SW480 (cell line): ENCODE data around the gene KRTAP5-4.
"Not testable (repeated sequence)": the region's sequence is repeated elsewhere in the genome, so short reads cannot be mapped to it uniquely, and the experiment has no call there.

ENCODE experiments used
- DNase-seq: peaks from one replicate; pipeline ENCODE4 v3.0.0-alpha.2; 2016; ENCODE audit warnings: low spot score

KRTAP5-4 gene

DNA sequence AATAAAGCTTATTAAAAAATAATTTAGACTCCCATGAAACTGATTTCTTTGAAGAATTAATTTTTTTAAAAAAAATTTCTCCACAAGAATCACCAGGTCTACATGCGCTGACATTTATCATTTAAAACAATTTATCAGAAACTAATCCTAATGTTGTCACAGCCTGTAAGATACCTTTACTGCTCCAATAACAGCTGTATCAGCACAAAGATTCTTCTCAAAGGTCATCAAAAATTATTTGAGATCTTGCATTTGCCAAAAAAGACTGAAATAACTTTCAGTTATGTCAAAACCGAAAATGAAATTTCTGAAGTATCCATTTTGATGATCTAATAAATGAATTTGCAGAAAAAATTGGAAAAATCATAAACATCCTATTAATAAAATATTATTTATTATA is 15.7 kb upstream of the KRTAP5-4 start:
- DNase-seq: no peak

DNA sequence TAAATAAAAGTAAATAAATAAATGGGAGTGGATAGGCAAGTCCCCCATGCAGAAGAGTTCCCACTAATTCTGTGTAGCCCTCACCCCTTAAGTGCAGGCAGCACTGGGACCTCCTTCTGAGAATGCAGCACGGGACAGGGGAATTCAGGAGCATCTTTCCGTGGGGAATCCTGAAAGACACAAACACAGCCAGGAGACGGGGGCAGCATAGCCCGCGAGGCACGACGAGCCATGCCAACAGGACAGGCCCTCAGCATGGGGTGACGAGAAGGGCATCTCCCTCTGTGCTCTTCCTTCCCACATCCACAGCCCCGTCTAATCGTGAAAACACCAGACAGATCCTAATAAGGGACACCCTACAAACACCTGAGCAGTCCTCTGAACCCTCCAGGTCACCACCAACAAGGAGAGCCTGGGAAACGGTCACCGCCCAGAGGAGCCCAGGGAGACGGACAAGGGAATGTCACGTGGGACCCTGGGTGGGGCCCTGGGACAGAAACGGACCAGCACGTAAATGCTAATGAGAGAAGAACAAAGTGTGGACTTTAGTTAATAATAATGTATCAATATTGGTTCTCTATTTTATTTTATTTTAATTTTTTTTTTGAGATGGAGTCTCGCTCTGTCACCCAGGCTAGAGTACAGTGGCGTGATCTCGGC is 14.5 kb upstream of the KRTAP5-4 start:
- DNase-seq: no peak

DNA sequence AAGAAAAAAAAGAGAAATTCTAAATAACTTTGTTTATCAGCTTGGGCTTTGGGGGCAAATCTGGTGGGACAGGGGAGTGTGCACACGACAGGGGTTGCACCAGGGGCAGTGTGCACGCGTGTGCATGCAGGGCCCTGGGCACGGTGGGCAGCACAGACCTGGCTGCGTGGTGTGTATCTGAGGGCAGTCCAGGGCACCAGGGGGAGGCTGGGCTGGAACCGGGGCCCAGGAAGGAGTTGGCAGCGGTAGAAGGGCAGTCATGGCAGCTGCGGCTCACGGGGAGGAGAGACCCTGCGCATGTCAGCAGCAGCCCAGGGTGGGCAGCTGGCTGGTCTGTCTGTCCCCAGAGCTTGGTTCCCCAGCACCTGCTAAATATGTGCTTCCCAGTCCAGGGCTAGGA is 11.9 kb upstream of the KRTAP5-4 start:
- no peak for DNase-seq

DNA sequence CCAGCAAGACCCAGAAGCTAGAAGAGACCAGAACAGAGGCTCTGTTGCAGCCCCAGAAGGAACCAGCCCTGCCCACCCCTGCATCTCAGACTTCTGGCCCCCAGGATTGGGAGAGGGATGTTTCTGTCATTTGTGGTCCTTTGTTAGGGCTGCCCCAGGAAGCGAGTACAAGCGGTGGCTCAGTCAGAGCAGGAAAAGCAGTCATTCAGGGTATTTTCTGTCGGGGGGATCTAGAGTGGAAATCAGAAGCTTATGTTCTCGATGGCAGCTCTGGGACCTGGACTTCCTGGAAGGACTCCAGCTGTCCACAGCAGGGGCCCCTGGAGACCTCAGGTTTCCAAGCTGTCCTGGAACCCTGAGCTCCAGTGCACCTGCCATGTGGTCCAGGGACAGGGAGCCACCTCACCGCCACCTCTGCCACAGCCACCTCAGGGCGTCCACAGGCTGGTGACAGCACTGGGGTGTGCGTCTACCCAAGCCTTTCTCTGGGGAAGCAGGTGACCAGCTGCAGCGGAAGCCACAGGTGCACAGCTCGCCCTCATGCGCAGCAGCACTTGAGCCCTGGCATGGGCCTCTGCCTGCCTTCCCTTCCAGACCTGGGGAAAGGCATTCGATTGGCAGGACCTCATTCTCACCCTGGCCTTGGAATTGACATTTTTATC is 10.2 kb upstream of the KRTAP5-4 start:
- DNase-seq: no peak

DNA sequence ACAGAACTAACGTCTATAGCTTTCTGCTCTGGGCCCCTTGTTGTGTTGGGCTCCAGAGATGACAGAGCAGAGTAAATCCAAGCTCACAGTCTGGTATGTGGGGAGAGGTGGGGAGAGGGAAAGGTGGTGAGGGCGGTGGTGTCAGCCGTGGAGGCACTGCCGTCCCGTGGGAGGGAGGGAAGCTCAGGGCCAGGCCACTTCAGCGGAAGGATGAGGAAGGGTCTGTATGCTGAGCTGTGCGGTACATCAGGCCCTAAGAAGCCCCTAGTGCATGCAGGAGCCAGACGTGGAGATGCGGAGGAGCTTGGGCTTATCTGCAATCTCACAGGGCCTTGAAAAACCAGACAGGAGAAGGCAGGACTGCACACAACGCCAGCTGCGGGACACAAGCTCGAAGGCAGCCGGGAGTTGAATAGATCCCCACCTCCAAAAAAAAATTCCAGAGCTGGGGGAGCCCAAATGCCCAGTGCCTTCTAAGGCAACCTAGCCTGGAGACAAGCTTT is 9.2 kb upstream of the KRTAP5-4 start:
- DNase-seq: no peak

DNA sequence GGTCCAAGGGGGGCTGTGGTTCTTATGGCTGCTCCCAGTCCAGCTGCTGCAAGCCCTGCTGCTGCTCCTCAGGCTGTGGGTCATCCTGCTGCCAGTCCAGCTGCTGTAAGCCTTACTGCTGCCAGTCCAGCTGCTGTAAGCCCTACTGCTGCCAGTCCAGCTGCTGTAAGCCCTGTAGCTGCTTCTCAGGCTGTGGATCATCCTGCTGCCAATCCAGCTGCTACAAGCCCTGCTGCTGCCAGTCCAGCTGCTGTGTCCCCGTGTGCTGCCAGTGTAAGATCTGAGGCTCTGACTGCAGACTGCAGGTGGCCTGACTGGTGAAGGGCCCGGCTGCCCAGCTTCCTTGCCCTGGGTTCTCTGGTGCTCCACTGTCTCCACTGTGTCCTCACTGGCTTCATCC is 8.3 kb upstream of the KRTAP5-4 start:
- DNase-seq: no peak

DNA sequence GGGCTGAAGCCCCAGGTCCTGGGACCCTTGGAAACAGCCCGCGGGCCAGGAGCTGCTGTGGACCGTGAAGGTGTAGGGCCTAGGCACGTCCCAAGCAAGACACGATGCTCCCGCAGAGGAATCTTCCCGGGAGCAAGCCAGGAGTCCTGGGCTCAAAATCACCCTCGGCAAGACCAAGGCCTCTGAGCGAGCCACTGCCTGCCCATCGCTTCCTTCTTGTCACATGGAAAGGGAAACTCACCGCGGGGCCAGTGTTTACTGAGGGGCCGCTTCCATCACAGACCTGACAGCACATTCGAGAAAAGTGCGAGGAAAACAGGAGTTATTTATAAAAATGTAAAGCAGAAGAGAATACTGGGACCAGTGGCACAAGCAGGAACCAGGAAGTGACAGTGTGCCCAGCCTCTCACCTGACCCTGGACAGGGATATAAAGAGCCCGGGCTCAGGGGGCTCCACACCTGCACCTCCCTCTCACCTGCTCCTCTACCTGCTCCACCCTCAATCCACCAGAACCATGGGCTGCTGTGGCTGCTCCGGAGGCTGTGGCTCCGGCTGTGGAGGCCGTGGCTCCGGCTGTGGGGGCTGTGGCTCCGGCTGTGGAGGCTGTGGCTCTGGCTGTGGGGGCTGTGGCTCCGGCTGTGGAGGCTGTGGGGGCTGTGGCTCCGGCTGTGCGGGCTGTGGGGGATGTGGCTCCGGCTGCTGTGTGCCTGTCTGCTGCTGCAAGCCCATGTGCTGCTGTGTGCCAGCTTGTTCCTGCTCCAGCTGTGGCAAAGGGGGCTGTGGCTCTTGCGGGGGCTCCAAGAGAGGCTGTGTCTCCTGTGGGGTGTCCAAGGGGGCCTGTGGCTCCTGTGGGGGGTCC is 7.6 kb upstream of the KRTAP5-4 start, which contains the start of gene KRTAP5-5:
TSS of gene KRTAP5-5 (plus strand) at position 450 of the 860 bp plus-strand sequence. CDS start at position 516, 66 bp downstream.
- DNase-seq: no peak

DNA sequence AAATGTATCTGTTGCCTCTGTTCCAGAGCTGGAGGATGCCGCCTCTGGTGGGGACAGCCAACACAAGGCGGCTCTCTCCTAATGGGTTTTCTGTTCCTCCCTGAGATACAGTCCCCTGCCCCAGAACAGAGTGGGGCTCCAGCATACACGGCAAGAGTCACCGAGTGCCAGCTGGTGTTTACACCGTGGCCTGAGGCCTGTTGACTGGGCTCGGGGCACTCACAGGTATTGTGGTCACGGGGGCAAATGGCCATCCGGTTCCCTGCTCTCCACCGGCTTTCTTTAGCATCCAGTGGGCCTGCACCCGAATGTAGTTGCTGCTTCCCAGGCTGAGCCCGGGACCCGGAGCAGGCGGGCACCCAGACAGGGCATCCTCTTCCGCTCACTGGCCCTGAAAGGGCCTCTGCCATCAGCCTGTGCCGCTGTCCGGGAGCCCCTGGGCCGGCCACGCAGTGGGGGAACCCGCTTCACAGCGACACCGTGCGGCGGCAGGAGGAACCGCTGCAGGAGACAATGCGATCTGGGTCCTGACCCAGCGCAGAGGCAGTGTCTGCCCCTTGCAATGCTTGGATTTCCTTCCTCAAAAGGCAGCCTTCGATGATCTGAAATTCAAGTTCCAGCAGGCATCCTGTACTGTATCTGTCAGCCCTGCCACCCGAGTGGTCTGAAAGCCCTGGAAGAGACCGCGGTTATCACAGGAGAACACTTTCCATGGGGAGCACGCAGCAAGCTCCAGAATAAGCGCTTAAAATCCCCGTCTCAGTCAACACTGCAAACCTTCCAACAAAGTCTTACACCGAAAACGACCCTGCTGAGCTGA is 6.8 kb upstream of the KRTAP5-4 start:
- peak; percentile 27 for DNase-seq

DNA sequence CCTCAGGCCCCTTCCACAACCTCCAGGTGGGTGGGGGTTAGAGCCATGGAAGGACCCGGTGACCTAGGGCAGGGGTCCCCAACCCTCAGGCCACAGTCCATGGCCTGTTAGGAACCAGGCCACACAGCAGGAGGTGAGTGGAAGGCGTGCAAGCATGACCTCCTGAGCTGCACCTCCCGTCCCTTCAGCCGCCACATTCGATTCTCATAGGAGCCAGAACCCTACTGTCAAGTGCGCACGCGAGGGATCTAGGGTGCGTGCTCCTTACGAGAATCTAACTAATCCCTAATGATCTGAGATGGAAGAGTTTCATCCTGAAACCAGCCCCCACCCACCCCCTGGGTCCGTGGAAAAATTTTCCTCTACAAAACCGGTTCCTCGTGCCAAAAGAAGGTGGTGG is 3.6 kb upstream of the KRTAP5-4 start:
- no peak for DNase-seq

DNA sequence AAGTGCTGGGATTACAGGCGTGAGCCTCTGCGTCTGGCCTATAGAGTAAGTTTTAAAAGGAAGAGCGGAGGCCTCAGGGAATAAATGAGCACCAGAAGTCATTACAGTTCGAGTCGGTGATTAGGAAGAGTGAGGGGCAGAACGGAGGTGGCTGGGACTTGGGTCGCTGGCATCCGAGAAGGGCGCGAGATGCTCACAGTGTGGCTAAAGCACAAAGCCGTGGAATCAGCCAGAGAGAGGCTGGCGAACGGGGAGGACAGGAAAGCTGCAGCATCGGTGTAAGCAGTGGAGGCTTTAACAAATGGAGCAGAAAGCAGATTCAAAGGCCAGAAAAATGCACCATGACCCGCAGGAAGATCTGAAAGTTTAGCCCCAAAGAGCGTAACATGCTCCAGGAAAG is 2.7 kb upstream of the KRTAP5-4 start:
- DNase-seq: no peak

DNA sequence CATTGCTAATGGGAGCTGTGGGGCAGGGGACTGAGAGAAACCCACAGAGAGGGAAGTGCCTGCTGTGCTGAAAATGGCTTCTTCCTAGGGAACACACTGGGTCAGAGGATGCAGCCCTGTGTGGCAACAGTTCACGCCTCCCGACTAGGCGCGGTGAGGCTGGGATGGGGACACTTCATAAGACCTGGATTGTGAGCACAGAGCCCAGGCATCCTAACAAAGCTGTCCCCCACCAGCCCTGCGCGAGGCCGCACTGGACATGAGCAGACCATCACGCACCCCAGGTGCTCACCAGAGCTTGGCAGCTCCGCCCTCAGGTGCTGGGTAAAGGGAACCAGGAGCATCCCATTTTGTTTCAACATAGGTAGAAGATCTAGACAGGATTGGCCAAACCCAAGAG is 1.8 kb upstream of the KRTAP5-4 start:
- no peak for DNase-seq

DNA sequence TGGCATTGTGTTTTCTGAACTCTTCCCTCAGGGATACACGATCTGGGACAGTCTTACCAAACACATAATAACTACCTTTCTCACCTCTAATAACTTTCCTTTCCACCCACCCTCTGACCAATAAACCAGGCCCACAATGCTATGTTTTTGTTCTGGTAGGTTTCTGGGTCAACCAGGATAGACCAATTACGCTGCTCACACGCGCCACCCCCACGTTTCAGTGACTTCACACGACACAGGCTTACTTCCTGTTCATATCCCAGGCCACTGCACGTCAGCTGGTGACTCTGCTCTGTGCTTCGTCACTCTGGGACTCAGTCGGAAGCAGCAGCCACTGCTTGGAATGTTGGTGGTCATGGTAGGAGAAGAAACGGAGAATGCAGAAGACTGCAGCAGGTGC is 2.5 kb downstream of the KRTAP5-4 start:
- peak; percentile 65 for DNase-seq

DNA sequence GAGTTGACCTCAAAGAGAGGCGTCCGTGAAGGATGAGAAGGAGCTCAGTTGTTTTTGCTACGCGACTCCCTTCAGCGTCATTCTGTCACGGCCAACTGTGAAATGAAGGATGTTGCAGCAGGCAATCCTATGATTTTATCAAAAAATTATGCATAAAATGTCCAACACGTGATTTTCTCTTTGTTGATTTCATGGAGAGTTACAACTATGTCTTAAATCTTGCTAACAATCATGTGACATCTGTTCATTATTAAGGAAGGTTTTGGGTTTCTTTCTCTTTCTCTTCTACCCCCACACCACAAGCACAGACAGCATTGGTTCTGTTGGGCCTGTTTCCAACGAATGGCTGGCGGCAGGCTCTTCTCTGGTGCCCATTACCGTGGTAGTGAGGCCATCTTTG is 3.7 kb downstream of the KRTAP5-4 start:
- no peak for DNase-seq

DNA sequence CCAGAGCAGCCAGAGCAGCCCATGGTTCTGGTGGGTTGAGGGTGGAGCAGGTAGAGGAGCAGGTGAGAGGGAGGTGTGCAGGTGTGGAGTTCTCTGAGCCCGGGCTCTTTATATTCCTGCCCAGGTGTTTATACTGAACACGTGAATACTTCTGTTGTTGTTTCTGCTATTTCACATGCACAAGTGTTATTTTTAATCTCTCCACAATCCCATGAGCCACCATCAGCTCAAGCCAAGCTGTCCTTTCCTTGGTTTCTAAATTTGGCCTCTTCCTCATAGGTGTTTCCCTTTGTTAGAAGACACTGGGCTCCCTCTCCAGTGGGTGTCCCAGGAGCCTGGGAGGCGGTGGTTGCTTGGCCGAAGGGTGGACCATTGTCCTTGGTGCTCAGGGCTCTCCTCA is 13.6 kb downstream of the KRTAP5-4 start, which contains the start of gene KRTAP5-3:
TSS of gene KRTAP5-3 (minus strand) at position 101 of the 400 bp plus-strand sequence. CDS start at position 23, 78 bp downstream.
- no peak for DNase-seq

DNA sequence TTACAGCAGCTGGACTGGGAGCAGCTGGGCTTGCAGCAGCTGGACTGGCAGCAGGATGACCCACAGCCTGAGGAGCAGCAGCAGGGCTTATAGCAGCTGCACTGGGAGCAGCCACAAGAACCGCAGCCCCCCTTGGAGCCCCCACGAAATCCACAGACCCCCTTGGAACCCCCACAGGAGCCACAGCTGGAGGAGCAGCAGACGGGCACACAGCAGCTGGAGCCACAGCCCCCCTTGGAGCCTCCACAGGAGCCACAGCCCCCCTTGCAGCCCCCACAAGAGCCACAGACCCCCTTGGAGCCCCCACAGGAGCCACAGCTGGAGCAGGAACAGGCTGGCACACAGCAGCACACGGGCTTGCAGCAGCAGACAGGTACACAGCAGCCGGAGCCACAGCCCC is 14.0 kb downstream of the KRTAP5-4 start:
- DNase-seq: not testable (repeated sequence)

DNA sequence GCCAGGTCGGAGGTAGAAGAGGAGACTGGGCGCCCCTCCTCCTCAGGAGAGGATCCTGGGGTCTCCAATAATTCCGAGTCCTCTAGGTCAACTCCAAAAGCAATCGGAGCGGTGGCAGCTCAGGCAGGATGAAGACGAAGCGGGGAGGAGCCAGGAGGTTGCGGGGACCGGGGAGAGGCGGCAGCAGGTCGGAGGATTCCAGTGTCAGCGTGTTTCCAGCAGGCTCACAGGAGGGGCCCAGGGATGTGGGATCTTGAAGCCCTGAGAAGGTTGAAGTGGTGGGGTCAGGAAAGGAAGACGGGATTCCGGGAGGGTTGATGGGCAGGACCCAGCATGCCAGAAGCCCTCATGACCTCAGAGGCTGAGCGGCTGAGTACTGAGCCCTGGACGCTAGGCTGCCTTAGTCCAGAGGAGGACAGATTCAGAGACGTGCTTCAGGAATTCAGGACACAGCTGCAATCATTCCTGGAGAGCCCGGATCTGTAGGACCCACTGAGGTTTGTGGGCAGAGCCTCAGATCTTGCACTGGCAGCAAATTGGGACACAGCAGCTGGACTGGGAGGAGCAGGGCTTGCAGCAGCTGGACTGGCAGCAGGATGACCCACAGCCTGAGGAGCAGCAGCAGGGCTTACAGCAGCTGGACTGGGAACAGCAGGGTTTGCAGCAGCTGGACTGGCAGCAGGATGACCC is 14.6 kb downstream of the KRTAP5-4 start:
- DNase-seq: not testable (repeated sequence)

DNA sequence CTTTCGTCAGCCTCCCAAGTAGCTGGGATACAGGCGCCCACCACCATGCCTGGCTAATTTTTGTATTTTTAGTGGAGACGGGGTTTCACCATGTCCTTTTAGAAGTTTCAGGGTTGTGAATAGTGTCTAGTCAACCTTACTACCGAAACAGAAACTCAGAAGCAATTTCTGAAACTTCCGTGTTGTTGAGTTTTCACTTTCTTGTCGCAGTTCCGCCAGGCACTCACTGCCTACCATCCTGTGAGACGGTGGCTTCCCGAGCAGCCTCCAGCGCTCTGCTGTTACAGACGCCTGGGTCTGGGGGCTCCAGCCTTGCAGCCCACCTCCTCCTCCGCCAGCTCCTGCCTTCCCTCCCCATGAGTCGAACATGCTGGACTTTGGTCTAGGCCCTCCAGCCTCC is 16.0 kb downstream of the KRTAP5-4 start:
- not testable (repeated sequence) for DNase-seq

DNA sequence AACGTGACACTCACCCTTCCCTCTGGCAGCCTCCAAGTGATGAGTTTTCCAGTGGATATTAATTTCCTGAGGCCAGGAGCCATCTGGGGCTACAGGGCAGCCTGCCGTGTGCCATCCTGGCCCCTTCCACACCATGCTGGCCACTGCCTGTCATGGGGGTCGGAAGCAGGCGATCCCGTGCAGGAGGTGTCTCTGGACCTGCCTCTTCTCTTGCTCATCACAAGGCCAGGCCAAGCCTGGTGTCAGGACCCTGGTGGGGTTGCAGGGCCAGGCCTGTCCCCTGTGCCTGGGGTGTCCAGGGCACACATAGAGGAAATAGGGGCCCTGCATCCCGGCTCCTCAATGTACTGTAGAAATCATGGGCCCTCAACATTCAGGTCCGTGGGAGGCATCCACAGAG is 17.2 kb downstream of the KRTAP5-4 start:
- DNase-seq: no peak

DNA sequence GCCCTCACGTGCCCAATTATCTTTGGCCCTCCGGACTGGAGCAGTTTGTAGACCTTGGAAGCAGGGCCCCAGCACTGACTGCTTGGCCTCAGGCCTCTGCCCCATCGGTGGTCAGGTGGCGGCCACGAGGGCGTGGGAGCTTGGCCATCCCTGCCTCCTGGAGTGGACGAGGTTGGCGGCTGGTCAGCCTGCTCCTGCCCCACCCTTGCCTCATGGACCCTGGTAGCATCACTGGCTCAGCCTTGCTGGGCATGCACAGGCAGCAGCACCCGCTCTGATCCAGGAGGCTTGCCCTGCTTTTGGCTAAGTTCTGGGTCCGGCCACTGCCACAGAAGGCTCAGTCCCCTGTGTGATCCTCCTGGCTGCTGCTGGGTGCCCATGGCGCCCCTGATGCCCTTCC is 17.8 kb downstream of the KRTAP5-4 start:
- no peak for DNase-seq

DNA sequence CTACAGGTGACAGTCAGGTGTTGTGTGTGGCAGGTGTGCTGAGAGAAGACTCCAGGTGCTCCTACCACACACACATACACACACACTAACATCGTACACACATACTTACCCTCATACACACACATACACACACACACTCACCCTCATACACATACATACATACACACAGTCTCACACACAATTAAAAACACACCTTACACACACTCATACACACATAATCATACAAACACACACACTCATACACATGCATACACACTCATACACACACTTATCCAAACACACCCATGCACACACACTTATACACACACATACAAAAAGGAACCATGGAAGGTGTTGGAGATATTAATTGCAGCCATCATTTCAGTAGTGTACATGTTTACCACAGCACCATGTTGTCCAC is 18.3 kb downstream of the KRTAP5-4 start:
- no peak for DNase-seq

DNA sequence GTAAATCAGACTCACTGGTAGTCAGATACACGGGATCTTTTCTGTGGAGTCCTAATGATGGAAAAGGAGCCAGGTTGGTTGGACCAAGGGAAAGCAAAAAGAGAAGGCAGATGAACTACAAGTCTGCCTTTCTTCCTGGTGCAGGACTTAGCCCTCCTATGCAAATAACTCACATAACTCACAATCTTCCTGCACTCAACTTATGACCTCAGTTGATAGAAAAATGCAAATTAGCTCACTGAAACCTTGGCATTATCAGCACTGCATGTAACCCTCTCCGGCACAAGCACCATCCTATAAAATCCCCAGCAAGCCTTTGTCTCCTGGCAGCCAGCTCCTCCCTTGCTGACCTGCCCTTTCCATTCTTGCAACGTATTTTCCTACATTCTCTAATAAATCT is 20.3 kb downstream of the KRTAP5-4 start:
- not testable (repeated sequence) for DNase-seq
